ENCODE results near the gene SNX9. TPM values are rescaled to one million over a fixed set of nuclear protein-coding genes. Genes with fewer than 3 reads are reported as not detected.
A peak's percentile ranks its signal among the peaks of the same experiment; 100 is the strongest.
"Not testable (repeated sequence)": the region's sequence is repeated elsewhere in the genome, so short reads cannot be mapped to it uniquely, and the experiment has no call there.

SNX9 gene
- polyA plus RNA-seq, 1 donor = 21.2 TPM

GRCh38 chr6:157928428-157928827 lies 105.4 kb downstream of the SNX9 start:
- no peak for DNase-seq

GRCh38 chr6:157929076-157929475 lies 106.0 kb downstream of the SNX9 start:
- DNase-seq = no peak

GRCh38 chr6:157929765-157930319 lies 106.8 kb downstream of the SNX9 start:
- DNase-seq = no peak

GRCh38 chr6:157935786-157936185 lies 112.7 kb downstream of the SNX9 start:
- DNase-seq = no peak

GRCh38 chr6:157937318-157937717 lies 114.3 kb downstream of the SNX9 start:
- no peak for DNase-seq

- DNase-seq = no peak
These were observed 114.9 kb downstream of the SNX9 start for GRCh38 chr6:157937916-157938315.

- DNase-seq = not testable (repeated sequence)
These were observed 117.5 kb downstream of the SNX9 start for GRCh38 chr6:157940375-157941036.

- no peak for DNase-seq
These were observed 118.2 kb downstream of the SNX9 start for GRCh38 chr6:157941101-157941863.

GRCh38 chr6:157942351-157942750 lies 119.3 kb downstream of the SNX9 start:
- no peak for DNase-seq

GRCh38 chr6:157943249-157943963 lies 120.4 kb downstream of the SNX9 start:
- DNase-seq = no peak

- DNase-seq = no peak
These were observed 120.9 kb downstream of the SNX9 start for GRCh38 chr6:157943964-157944283.

- no peak for DNase-seq
These were observed 122.2 kb downstream of the SNX9 start for GRCh38 chr6:157944983-157945931.

- DNase-seq = no peak
These were observed 123.1 kb downstream of the SNX9 start for GRCh38 chr6:157946053-157946617.

- peak; percentile 38 for DNase-seq
These were observed 124.0 kb downstream of the SNX9 start for GRCh38 chr6:157946865-157947532.

- DNase-seq = not testable (repeated sequence)
These were observed 127.9 kb downstream of the SNX9 start for GRCh38 chr6:157950899-157951298.

- DNase-seq = no peak
These were observed 128.8 kb downstream of the SNX9 start for GRCh38 chr6:157951828-157952227.

GRCh38 chr6:157952861-157953351 lies 129.9 kb downstream of the SNX9 start:
- no peak for DNase-seq

- DNase-seq = no peak
These were observed 130.6 kb downstream of the SNX9 start for GRCh38 chr6:157953580-157954091.

GRCh38 chr6:157954150-157955117 lies 131.4 kb downstream of the SNX9 start:
- DNase-seq = peak; percentile 61
